Heart left ventricle (tissue), 16 donors: Measurements from ENCODE around the gene BPTF. TPM values are rescaled to one million over a fixed set of nuclear protein-coding genes. Genes with fewer than 3 reads are reported as not detected.
"Not testable (repeated sequence)": the region's sequence is repeated elsewhere in the genome, so short reads cannot be mapped to it uniquely, and the experiment has no call there.

Experiments
- ATAC-seq, 4 donors: fragments of 200-7000 bp; cut with Tn5 transposase; one replicate each; pipeline ENCODE4 v1.9.1; 2020 to 2022; ENCODE audit warnings: moderate library complexity in 4 of 4, mild to moderate bottlenecking in 3 of 4, moderate number of reproducible peaks in 1 of 4
- DNase-seq, 5 donors: peaks; one replicate each; pipeline ENCODE4 v3.0.0-alpha.2; 2020
- H3K27ac ChIP-seq, 12 donors: fragments of 200-600 bp; sonication (generic) in 4 of 12; one replicate each; pipeline versions ENCODE4 v1.5.0 to v1.8.0; 2016 to 2022; ENCODE audit warnings: mild to moderate bottlenecking in 2 of 12
- H3K27me3 ChIP-seq, 9 donors: fragments of 200-600 bp; sonication (generic) in 2 of 9; one replicate each; pipeline versions ENCODE4 v1.5.1 to v1.8.0; 2016 to 2022; ENCODE audit warnings: mild to moderate bottlenecking in 3 of 9
- H3K36me3 ChIP-seq, 9 donors: fragments of 200-600 bp; sonication (generic) in 2 of 9; one replicate each; pipeline versions ENCODE4 v1.5.0 to v1.8.0; 2018 to 2022; ENCODE audit warnings: mild to moderate bottlenecking in 2 of 9
- H3K4me1 ChIP-seq, 12 donors: fragments of 200-600 bp; sonication (generic) in 4 of 12; one replicate each; pipeline versions ENCODE4 v1.5.0 to v1.8.0; 2016 to 2022; ENCODE audit warnings: mild to moderate bottlenecking in 3 of 12
- H3K4me3 ChIP-seq, 12 donors: fragments of 200-600 bp; sonication (generic) in 4 of 12; one replicate each; pipeline versions ENCODE4 v1.5.0 to v1.8.0; 2017 to 2022; ENCODE audit warnings: mild to moderate bottlenecking in 9 of 12, moderate library complexity in 4 of 12
- H3K9me3 ChIP-seq, 12 donors: fragments of 200-600 bp; sonication (generic) in 4 of 12; one replicate each; pipeline versions ENCODE4 v1.5.0 to v1.8.0; 2016 to 2022; ENCODE audit warnings: mild to moderate bottlenecking in 1 of 12
- POLR2A ChIP-seq, 2 donors: fragments of 450-650 bp; IDR thresholded peaks; one replicate each; pipeline ENCODE4 v1.6.1; 2017; ENCODE audit warnings: antibody characterized with exemption in 2 of 2, mild to moderate bottlenecking in 2 of 2, moderate library complexity in 2 of 2
- WGBS, 4 donors: extraction: QIAGEN DNeasy Blood & Tissue Kit in 2 of 4; methylation state at CpG; one replicate each; pipeline versions ENCODE4 v1.1.5 to v1.1.7; 2013 to 2018; 5-methylcytosine and 5-hydroxymethylcytosine counted together
- intact Hi-C, 10 donors: fragments of 100-400 bp; cut with DNase I; formaldehyde crosslinking; loops; one replicate each; pipeline versions ENCODE4 v1.11.1 to v1.14.2; 2022
- polyA plus RNA-seq, 2 donors: library from polyadenylated mRNA; stranded (reverse); fragments of 200-250 nt; gene quantifications; one replicate each; pipeline ENCODE4 v1.2.3, GENCODE V29; 2013
- total RNA-seq, 9 donors: library from RNA; depleted of rRNA in 2 of 9; stranded (reverse); fragments of >200 nt in 2 of 9; fragmentation: NEBNext Ultra II Directional in 3 of 9; extraction: Animal tissue kit (Norgen Biotek cat#: 25700) in 3 of 9; gene quantifications; one replicate each; pipeline versions ENCODE4 v1.1.0 to v1.2.4, GENCODE V29; 2016 to 2023
- TF ChIP-seq, protein P1 (sequence below), 12 donors: fragments of 200-600 bp; sonication (generic) in 4 of 12; IDR thresholded peaks; one replicate each; pipeline versions ENCODE4 v1.5.0 to v1.8.0; 2018 to 2022; ENCODE audit warnings: antibody characterized with exemption in 12 of 12, mild to moderate bottlenecking in 5 of 12
- donor health status: ischemic (EF 13 %, LVEDD 7.1; RV severe dilation, severe dysfunction).
- donor health status: healthy with polysubstance abuse.
- donor health status: DM: no; HTN: yes; CAD: no.
- donor health status: DM: no; HTN: no; CAD: no.
- donor health status: ischemic (EF 25% LVEDD 6.9; RV normal size, moderate dysfunction).
- donor health status: ischemic (EF 25% LVEDD 5.7; RV mildly dilated, moderate dysfunction).
- donor health status: healthy.
- donor health status: DM: yes; HTN: yes; CAD: no.
- donor health status: ischemic (EF 35%, LVEDD 5.7; RV mildly dilated, moderate dysfunction).
- donor health status: nonischemic (EF 11% LVEDD 7.7; RV severe dilation, severe dysfunction).
- donor health status: DM: yes; HTN: yes; CAD: no.
- donor health status: PGD.
- donor health status: ischemic (EF 29% LVEDD 5.4; RV normal size, mild dysfunction).
- donor health status: nonischemic (EF 23%, LVEDD 6.1; RV moderate dilation, normal function).

The BPTF gene
- total and polyA plus RNA-seq, 11 donors = 16.7 to 96.9 (median 65.5) TPM

DNA sequence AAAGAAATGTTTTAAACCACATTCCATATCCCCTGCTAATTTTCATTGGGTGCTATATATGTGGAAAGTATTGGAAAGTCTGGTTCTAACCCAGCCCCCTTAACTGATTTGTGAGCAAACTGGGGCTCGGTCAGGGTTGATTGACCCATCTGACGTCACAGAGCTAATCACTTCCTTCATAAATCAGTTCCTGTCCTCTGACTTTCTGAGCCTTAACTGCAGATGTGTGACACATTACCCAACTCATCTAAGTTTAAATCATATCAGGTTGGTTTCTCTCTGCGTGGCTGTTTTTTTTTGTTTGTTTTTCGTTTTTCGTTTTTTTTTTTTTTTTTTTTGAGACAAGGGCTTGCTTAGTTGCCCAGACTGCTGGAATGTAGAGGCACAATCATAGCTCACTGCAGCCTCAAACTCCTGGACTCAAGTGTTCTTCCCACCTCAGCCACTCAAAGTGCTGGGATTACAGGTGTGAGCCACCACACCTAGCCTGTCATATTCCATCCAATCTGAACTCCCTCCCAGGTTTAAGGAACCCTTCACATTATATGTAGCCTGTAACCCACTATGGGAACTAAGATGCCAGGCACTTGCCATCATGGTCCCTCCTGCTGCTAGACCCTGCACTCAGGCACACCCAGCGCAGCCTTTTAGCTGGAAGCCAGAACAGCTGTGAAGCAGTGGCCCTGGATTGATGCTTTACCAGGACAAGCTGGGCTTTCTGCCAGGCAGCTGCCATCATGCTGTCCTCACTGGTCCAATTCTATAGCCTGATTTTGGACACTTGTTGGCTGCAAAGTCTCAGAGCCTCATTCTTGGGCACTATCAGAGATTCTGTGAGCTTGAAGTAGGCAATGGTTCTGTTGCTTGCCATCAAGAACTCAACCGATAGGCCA lies 6.9 kb upstream of the BPTF start:
- peaks cover 0 to 3% (median 0%) of the 10 kb centered on the region in 9 donors for H3K27me3 ChIP-seq
- H3K36me3 ChIP-seq = no peaks in the 10 kb centered on the region
- ATAC-seq (no peak), DNase-seq (no peak)
- intact Hi-C loops = loop anchor here in 1 of 10 donors (10.0 kb wide), 1 partner anchor 56 kb away; no protein-coding TSS in a partner anchor
- no peaks in the 10 kb centered on the region for H3K4me1 ChIP-seq
- H3K4me3 ChIP-seq = no peak overlapping the region
- TF ChIP-seq, protein P1, sequence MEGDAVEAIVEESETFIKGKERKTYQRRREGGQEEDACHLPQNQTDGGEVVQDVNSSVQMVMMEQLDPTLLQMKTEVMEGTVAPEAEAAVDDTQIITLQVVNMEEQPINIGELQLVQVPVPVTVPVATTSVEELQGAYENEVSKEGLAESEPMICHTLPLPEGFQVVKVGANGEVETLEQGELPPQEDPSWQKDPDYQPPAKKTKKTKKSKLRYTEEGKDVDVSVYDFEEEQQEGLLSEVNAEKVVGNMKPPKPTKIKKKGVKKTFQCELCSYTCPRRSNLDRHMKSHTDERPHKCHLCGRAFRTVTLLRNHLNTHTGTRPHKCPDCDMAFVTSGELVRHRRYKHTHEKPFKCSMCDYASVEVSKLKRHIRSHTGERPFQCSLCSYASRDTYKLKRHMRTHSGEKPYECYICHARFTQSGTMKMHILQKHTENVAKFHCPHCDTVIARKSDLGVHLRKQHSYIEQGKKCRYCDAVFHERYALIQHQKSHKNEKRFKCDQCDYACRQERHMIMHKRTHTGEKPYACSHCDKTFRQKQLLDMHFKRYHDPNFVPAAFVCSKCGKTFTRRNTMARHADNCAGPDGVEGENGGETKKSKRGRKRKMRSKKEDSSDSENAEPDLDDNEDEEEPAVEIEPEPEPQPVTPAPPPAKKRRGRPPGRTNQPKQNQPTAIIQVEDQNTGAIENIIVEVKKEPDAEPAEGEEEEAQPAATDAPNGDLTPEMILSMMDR (IDR thresholded peaks at IDR 0.05) = no peak
- TF ChIP-seq POLR2A (IDR thresholded peaks at IDR 0.05) = no peak
- no peaks in the 10 kb centered on the region for H3K9me3 ChIP-seq
- no peak overlapping the region for H3K27ac ChIP-seq
- WGBS, 4 donors = 68 to 75% (median 74%) methylated on average over 7 of the region's 7 CpGs

DNA sequence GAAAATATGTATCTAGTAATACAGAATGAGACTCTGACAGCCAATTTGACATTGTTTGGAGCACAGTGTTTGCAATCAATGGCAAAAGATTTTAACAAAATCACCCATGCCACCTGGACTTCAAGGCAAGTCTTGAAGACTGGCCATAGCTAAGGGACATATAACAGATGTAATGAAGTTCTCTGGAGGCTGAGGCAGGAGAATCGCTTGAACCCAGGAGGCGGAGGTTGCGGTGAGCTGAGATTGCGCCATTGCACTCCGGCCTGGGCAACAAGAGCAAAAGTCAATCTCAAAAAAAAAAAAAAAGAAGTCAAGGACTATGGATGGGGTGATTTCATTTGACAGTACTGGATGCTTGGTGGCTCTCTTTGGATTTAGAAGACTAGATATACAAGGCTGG lies 5.6 kb upstream of the BPTF start:
- WGBS, 4 donors = 98% methylated on average over 5 of the region's 5 CpGs
- no peak for TF ChIP-seq POLR2A (IDR thresholded peaks at IDR 0.05)
- TF ChIP-seq, protein P1 (IDR thresholded peaks at IDR 0.05) = no peak
- Histone ChIP-seq H3K4me1 (peaks cover 0 to 5% (median 3%) of the 10 kb centered on the region in 12 donors), H3K36me3 (no peaks in the 10 kb centered on the region), H3K9me3 (no peaks in the 10 kb centered on the region), H3K27ac (no peak overlapping the region), H3K4me3 (no peak overlapping the region), H3K27me3 (peaks cover 0 to 3% (median 0%) of the 10 kb centered on the region in 9 donors)
- intact Hi-C loops = loop anchor here in 2 of 10 donors (10.0 kb wide), 2 partner anchors 55 to 105 kb away; partner anchors contain the start of gene NOL11 (in 1 of the 2)
- ATAC-seq (no peak), DNase-seq (no peak)

GRCh38 chr17:67821871-67822367 lies 3.4 kb upstream of the BPTF start:
- Histone ChIP-seq H3K4me3 (no peak overlapping the region), H3K9me3 (no peaks in the 10 kb centered on the region), H3K27ac (no peak overlapping the region), H3K36me3 (no peaks in the 10 kb centered on the region), H3K27me3 (peaks cover 0 to 3% (median 0%) of the 10 kb centered on the region in 9 donors), H3K4me1 (peaks cover 0 to 9% (median 6%) of the 10 kb centered on the region in 12 donors)
- TF ChIP-seq, protein P1 (IDR thresholded peaks at IDR 0.05) = no peak
- TF ChIP-seq POLR2A (IDR thresholded peaks at IDR 0.05) = no peak
- intact Hi-C loops = loop anchor here in 1 of 10 donors (10.0 kb wide), 1 partner anchor 107 kb away; the partner anchor contains the start of gene NOL11
- WGBS, 4 donors = 91 to 93% (median 92%) methylated on average over 12 of the region's 12 CpGs
- ATAC-seq (no peak), DNase-seq (no peak)

GRCh38 chr17:67825627-67826601 lies 611 bp downstream of the BPTF start:
- DNase-seq (peak; percentile 41 to 76 (median 47)), ATAC-seq (peak; percentile 16 to 41 (median 39))
- not testable (repeated sequence) for H3K27me3 ChIP-seq, H3K9me3 ChIP-seq, H3K36me3 ChIP-seq
- Histone ChIP-seq H3K27ac (peak overlapping the region; percentile 85 to 97 (median 94)), H3K4me3 (peak overlapping the region; percentile 51 to 90 (median 82)), H3K4me1 (peaks cover 0 to 49% (median 36%) of the 10 kb centered on the region in 12 donors)
- 0 to 1% (median 1%) methylated on average over 31 to 93 of the region's 94 CpGs for WGBS, 4 donors
- intact Hi-C loops = loop anchor here in 3 of 10 donors (1.0 to 10.0 kb wide), 4 partner anchors 25 to 111 kb away; partner anchors contain the start of gene NOL11 (in 3 of the 3)
